ENCODE data around the gene TIMP2.
"Not testable (repeated sequence)": the region's sequence is repeated elsewhere in the genome, so short reads cannot be mapped to it uniquely, and the experiment has no call there.

TIMP2 gene

DNA sequence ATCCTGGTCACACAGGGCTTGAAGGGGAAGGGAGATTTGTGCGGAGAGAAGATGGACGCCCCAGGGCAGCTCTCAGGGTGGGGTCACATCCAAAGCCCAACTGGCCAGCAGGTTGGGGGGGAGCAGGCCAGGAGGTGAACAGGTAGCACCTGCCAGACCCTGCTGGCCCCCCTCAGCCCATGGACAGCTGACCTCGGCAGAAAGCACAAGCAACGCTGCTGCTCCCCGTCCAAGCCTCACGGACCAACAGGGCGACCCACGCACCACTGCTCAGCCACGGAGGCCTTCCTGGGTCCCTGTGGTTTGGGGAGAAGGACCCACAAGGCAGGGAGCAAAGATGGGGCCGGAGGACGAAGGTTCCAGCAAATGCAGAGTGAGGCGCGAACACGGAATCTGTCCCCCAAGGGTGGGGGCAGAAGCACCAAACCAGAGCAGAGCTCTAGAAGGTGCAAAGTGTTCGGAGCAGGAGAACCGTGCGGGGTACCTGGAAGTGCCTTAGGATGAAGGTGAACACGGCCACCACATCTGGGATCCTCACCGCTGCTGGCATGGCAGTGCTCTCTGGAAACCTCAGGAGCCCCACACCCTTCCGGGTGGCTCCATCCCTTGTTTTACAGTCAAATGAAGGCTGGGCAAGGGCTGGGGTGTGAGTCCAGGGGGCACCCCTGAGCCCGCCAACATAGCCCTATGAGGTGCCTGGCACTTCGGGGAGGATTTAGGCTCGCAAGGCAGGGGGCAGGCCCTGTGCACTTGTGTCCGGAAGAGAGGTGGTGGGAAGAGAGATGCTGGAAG lies 40.1 kb downstream of the TIMP2 start:
- Histone ChIP-seq H3K27ac (ENCODE audit: low read depth, low read length) (no peak overlapping the region), H3K4me3 (ENCODE audit: low read depth, low read length) (no peak overlapping the region), H3K27me3 (ENCODE audit: control insufficient read depth, insufficient read depth, low read length) (no peaks in the 10 kb centered on the region), H3K9me3 (ENCODE audit: control insufficient read depth, insufficient read depth, low read length) (no peaks in the 10 kb centered on the region), H3K4me1 (ENCODE audit: control insufficient read depth, insufficient read depth, low read length) (peaks cover 20% of the 10 kb centered on the region), H3K36me3 (ENCODE audit: control insufficient read depth, insufficient read depth, low read length) (no peaks in the 10 kb centered on the region), H3K9ac (ENCODE audit: low read depth, low read length) (no peak overlapping the region)

DNA sequence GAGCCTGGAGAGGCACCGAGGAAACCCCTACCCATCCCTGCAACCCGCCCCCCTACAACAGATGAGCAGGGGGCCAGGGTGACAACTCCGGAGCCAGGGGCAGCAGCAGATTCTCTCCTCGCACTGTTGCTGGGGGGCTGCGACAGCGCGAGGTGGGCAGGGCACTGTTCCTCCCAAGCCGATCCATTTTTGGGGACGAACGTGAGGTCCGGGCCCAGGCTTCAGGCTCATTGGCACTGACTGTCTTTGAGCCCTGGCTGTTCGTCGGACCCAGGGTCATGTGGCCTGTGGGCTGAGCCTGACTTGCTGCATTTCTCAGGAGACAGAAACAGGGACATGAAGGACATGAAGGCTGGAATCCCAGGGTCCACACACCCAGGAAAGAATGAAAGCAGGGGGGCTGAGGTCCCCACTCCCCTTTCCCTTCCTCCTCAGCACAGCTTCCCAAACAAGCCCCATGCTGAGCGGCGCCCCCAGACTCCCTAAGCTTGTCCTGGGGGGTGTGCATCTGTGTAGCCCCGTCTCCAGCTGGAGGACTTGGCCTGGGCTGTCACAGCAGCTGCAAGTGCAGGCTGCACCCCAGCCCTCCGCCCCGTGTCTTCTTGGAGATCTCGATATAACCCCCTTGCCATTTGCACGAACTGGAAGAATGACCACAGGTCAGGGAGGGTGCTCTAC lies 40.9 kb downstream of the TIMP2 start:
- Histone ChIP-seq H3K27me3 (ENCODE audit: control insufficient read depth, insufficient read depth, low read length) (no peaks in the 10 kb centered on the region), H3K9me3 (ENCODE audit: control insufficient read depth, insufficient read depth, low read length) (no peaks in the 10 kb centered on the region), H3K9ac (ENCODE audit: low read depth, low read length) (no peak overlapping the region), H3K27ac (ENCODE audit: low read depth, low read length) (peak overlapping the region; percentile 74), H3K4me1 (ENCODE audit: control insufficient read depth, insufficient read depth, low read length) (peaks cover 24% of the 10 kb centered on the region), H3K4me3 (ENCODE audit: low read depth, low read length) (0 out of 2 replicates have a peak overlapping the region, but pooled peaks have one; percentile 9), H3K36me3 (ENCODE audit: control insufficient read depth, insufficient read depth, low read length) (no peaks in the 10 kb centered on the region)

DNA sequence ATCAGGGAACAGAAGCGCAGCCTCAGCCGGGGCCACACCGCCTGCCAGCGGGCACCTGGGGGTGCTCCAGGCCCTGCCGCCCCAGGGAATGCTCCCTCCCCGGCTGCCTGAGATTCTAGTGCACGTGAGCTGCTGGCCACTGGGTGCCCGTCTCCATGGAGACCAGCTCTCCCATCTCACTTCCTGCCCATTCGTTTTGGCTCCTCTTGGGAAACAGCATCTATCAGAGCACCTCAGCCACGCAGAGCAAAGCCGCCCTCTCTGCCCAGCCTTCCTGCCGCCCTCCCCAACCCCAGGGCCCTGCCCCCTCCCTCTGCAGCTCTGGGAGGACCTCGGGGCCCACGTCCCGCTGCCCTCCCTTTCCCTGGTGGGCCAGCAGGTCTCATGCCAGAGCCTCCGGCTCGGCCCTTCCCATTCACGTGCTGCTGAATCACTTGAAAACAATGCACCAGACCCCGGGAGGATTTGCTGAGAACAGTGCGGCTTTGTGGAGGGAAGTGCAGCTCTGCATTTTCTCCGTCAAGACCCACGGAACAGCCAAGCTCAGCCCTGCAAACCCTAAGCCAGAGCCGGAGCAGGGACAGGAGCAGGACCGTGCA lies 41.6 kb downstream of the TIMP2 start:
- no peaks in the 10 kb centered on the region for H3K9me3 ChIP-seq (ENCODE audit: control insufficient read depth, insufficient read depth, low read length)
- H3K27ac ChIP-seq (ENCODE audit: low read depth, low read length) = peak overlapping the region; percentile 74
- no peak overlapping the region for H3K9ac ChIP-seq (ENCODE audit: low read depth, low read length)
- H3K36me3 ChIP-seq (ENCODE audit: control insufficient read depth, insufficient read depth, low read length) = no peaks in the 10 kb centered on the region
- no peaks in the 10 kb centered on the region for H3K27me3 ChIP-seq (ENCODE audit: control insufficient read depth, insufficient read depth, low read length)
- 0 out of 2 replicates have a peak overlapping the region, but pooled peaks have one; percentile 9 for H3K4me3 ChIP-seq (ENCODE audit: low read depth, low read length)
- peaks cover 28% of the 10 kb centered on the region for H3K4me1 ChIP-seq (ENCODE audit: control insufficient read depth, insufficient read depth, low read length)

DNA sequence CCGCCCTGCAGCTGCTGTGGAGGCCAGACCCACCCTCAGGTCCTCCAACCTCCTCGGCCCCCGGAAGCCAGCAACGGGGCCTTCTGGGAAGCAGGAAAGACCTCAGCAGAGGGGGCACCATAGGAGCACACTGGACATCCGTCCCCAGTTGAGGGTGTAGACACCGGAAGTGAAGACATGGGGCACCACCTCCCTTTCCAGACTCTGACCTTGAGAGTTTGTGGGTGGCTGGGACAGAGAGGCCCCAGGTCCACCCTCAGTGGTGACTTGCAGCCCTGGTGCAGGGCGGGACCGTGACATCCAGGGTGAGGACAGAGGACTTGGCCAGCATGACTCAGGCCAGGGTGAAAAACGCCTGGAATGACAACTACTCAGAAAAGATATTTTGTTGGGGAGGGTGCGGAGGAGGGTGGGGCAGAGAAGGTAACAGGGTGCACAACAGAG lies 42.1 kb downstream of the TIMP2 start:
- no peak overlapping the region for H3K9ac ChIP-seq (ENCODE audit: low read depth, low read length)
- peak overlapping the region; percentile 74 for H3K27ac ChIP-seq (ENCODE audit: low read depth, low read length)
- no peaks in the 10 kb centered on the region for H3K27me3 ChIP-seq (ENCODE audit: control insufficient read depth, insufficient read depth, low read length)
- H3K36me3 ChIP-seq (ENCODE audit: control insufficient read depth, insufficient read depth, low read length) = peaks cover 2% of the 10 kb centered on the region; the same call in 1 of the 2 replicates
- no peaks in the 10 kb centered on the region for H3K9me3 ChIP-seq (ENCODE audit: control insufficient read depth, insufficient read depth, low read length)
- H3K4me3 ChIP-seq (ENCODE audit: low read depth, low read length) = no peak overlapping the region
- peaks cover 28% of the 10 kb centered on the region for H3K4me1 ChIP-seq (ENCODE audit: control insufficient read depth, insufficient read depth, low read length)

DNA sequence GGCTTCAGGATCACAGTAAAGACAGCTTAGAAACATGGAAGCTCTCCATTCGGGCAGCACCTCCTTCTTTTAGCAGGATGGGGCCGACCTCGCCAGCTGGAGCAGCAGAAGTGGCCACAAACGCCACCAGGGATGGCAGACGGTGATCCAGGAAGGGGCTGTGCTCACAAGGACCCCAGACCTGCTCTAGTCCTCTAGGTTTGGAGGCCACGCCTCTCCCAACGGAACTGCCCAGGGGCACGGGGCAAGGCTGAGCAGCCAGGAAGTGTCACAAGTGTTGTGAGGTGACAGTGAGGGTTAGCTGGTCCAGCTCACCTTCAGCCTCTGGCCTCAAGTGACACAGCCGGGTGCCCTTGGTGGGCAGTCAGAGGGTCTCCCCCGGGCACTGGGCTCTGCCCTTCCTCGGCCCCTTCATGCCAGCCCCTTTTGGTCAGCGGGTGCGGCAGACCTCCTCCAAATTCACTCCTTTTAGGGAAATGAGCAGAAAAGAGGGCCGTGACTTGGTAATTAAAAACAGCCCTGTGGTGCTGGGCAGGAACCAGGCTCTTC lies 42.6 kb downstream of the TIMP2 start:
- Histone ChIP-seq H3K9me3 (ENCODE audit: control insufficient read depth, insufficient read depth, low read length) (no peaks in the 10 kb centered on the region), H3K9ac (ENCODE audit: low read depth, low read length) (no peak overlapping the region), H3K27me3 (ENCODE audit: control insufficient read depth, insufficient read depth, low read length) (no peaks in the 10 kb centered on the region), H3K4me3 (ENCODE audit: low read depth, low read length) (no peak overlapping the region), H3K4me1 (ENCODE audit: control insufficient read depth, insufficient read depth, low read length) (peaks cover 28% of the 10 kb centered on the region), H3K27ac (ENCODE audit: low read depth, low read length) (peak overlapping the region; percentile 74), H3K36me3 (ENCODE audit: control insufficient read depth, insufficient read depth, low read length) (peaks cover 5% of the 10 kb centered on the region; the same call in 1 of the 2 replicates)

DNA sequence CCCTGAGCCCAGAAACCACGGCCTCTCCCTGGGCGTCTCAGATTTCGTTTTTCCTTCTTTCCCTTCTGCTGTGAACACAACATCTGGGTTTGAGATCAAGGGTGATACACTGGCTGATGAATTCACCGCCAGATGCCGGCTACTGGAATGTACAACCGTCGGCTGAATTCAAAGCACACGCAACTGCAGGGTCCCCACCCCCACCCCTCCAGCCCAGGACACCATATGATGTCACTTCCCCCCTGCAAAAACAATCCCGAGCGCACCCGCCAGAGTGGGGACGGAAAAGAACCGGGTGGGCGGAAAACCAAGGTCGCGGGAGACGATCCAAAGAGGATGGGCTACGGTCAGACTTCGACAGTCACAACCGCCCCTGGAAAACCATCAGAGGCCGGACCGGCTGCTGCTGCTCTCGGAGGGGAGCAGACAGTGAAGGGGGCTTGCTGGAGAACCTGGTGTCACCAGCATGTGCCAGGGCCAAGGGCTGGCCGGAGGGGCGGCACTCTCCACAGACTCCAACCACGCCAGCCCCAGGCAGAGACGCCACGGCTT lies 45.5 kb downstream of the TIMP2 start:
- Histone ChIP-seq H3K9me3 (ENCODE audit: control insufficient read depth, insufficient read depth, low read length) (no peaks in the 10 kb centered on the region), H3K9ac (ENCODE audit: low read depth, low read length) (no peak overlapping the region), H3K27ac (ENCODE audit: low read depth, low read length) (no peak overlapping the region), H3K36me3 (ENCODE audit: control insufficient read depth, insufficient read depth, low read length) (peaks cover 5% of the 10 kb centered on the region; the same call in 1 of the 2 replicates), H3K27me3 (ENCODE audit: control insufficient read depth, insufficient read depth, low read length) (no peaks in the 10 kb centered on the region), H3K4me1 (ENCODE audit: control insufficient read depth, insufficient read depth, low read length) (peaks cover 27% of the 10 kb centered on the region), H3K4me3 (ENCODE audit: low read depth, low read length) (no peak overlapping the region)

DNA sequence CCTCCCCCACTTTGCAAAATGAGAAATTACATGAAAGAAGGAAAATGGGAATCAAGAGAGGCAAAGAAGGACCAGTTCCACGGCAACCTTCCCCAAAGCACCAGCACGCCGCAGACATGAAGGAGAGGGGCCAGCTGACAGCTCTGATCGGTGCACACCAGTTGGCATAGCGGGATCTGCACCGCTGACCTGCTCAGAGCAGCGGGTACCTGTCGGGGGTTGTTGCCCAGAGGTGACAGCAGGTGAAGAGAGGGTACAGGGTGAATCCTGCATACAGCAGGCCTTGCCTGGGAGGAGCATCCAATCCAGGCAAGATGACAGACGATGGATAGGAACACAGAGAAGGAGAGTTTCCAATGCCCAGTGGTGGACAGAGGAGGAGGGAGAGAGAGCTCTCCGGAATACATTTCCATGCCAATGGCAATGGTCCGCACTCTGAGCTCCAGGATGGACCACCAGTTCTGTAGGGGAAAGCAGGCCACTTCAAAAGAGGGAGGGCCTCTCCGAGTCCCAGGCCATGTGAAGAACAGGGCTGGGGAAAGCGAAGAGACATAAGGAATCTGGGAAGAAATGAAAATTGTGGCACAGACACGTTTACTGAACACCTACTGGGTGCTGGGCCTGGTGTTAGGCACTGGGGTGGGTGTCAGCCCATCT lies 46.2 kb downstream of the TIMP2 start:
- Histone ChIP-seq H3K27me3 (ENCODE audit: control insufficient read depth, insufficient read depth, low read length) (no peaks in the 10 kb centered on the region), H3K4me1 (ENCODE audit: control insufficient read depth, insufficient read depth, low read length) (peaks cover 20% of the 10 kb centered on the region), H3K36me3 (ENCODE audit: control insufficient read depth, insufficient read depth, low read length) (peaks cover 5% of the 10 kb centered on the region; the same call in 1 of the 2 replicates), H3K9ac (ENCODE audit: low read depth, low read length) (no peak overlapping the region), H3K4me3 (ENCODE audit: low read depth, low read length) (no peak overlapping the region), H3K27ac (ENCODE audit: low read depth, low read length) (no peak overlapping the region), H3K9me3 (ENCODE audit: control insufficient read depth, insufficient read depth, low read length) (no peaks in the 10 kb centered on the region)

DNA sequence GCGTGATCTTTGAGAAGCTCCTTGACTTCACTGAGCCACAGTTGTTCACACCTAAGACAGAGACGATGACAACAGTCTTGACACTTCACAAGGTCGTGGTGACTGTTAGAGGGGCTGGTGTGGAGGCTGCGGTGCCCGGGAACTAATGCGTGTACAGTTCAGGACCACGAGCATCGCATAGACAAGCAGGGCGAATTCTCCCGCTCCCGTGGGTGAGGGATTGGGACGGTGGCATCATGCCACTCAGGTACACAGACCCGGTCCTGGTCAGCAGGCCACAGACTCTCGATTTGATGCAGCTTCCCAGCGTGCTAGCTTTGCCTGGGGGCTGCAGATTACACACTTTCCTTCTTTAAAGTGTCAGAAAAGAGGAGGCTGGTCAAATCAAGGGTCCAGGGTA lies 46.9 kb downstream of the TIMP2 start:
- Histone ChIP-seq H3K9ac (ENCODE audit: low read depth, low read length) (no peak overlapping the region), H3K9me3 (ENCODE audit: control insufficient read depth, insufficient read depth, low read length) (no peaks in the 10 kb centered on the region)

DNA sequence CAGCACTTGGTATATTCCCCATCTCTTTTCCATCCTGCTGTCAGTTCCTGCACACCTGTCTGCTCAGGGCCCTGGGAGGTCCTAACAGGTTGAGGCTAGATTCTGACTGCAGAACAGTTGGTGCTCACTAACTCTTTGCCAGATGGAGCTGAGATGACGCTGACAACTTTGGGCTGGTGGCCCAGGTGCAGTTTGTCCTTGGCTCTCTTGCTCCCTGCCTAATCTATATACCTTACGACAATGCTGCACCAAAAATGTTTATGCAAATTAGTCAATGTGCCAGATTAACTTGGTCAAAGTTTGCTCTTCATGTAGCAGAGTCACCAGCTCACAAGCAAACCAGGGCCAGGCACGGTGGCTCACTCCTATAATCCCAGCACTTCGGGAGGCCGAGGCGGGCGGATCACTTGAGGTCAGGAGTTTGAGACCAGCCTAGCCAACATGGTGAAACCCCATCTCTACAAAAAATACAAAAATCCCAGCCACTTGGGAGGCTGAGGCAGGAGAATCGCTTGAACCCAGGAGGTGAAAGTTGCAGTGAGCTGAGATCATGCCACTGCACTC lies 48.2 kb downstream of the TIMP2 start:
- H3K9ac ChIP-seq (ENCODE audit: low read depth, low read length); H3K4me3 ChIP-seq (ENCODE audit: low read depth, low read length); H3K27me3 ChIP-seq (ENCODE audit: control insufficient read depth, insufficient read depth, low read length); H3K9me3 ChIP-seq (ENCODE audit: control insufficient read depth, insufficient read depth, low read length); H3K27ac ChIP-seq (ENCODE audit: low read depth, low read length); H3K4me1 ChIP-seq (ENCODE audit: control insufficient read depth, insufficient read depth, low read length): not testable (repeated sequence)
- peaks cover 16% of the 10 kb centered on the region; the same call in 1 of the 2 replicates for H3K36me3 ChIP-seq (ENCODE audit: control insufficient read depth, insufficient read depth, low read length)

More for the DNA sequence above, 46.9 kb downstream of the TIMP2 start:
- Histone ChIP-seq H3K4me3 (ENCODE audit: low read depth, low read length) (no peak overlapping the region), H3K27me3 (ENCODE audit: control insufficient read depth, insufficient read depth, low read length) (no peaks in the 10 kb centered on the region), H3K4me1 (ENCODE audit: control insufficient read depth, insufficient read depth, low read length) (peaks cover 13% of the 10 kb centered on the region), H3K27ac (ENCODE audit: low read depth, low read length) (no peak overlapping the region), H3K36me3 (ENCODE audit: control insufficient read depth, insufficient read depth, low read length) (peaks cover 8% of the 10 kb centered on the region; the same call in 1 of the 2 replicates)

DNA sequence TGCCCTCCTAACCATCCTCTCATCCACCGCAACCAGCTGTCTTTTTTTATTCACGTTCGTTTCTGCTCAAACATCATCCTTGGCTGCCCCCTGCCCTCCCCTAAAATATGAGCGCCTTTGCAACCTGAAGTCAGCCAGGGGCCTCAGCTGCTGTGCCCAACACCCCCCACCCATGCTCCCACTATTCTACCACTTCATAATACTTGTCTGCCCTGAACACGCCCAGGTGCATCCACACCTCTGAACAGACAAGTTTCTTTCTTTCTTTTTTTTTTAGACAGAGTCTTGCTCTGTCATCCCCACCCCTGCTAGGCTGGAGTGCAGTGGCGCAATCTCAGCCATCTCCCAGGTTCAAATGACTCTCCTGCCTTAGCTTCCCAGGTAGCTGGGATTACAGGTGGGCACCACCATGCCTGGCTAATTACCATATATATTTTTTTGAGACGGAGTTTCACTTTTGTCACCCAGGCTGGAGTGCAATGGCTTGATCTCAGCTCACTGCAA lies 49.0 kb downstream of the TIMP2 start:
- Histone ChIP-seq H3K9ac (ENCODE audit: low read depth, low read length) (no peak overlapping the region), H3K36me3 (ENCODE audit: control insufficient read depth, insufficient read depth, low read length) (peaks cover 16% of the 10 kb centered on the region; the same call in 1 of the 2 replicates), H3K27ac (ENCODE audit: low read depth, low read length) (no peak overlapping the region), H3K4me1 (ENCODE audit: control insufficient read depth, insufficient read depth, low read length) (peaks cover 8% of the 10 kb centered on the region), H3K27me3 (ENCODE audit: control insufficient read depth, insufficient read depth, low read length) (no peaks in the 10 kb centered on the region), H3K4me3 (ENCODE audit: low read depth, low read length) (no peak overlapping the region), H3K9me3 (ENCODE audit: control insufficient read depth, insufficient read depth, low read length) (no peaks in the 10 kb centered on the region)

All from HUES48 (cell line).